ENCODE data around the gene AUTS2.

The AUTS2 gene

GRCh38 chr7:70589010-70589409 lies 990.7 kb downstream of the AUTS2 start:
- TF ChIP-seq CTCF (IDR thresholded peaks at IDR 0.05; ENCODE audit: low read length): no peak
- no peak for TF ChIP-seq EZH2 (IDR thresholded peaks at IDR 0.05; ENCODE audit: borderline replicate concordance, low read length)
- no peaks in the 10 kb centered on the region for H4K20me1 ChIP-seq (ENCODE audit: insufficient read depth, low read length)
- H3K9ac ChIP-seq (ENCODE audit: low read length): no peak overlapping the region
- H3F3A ChIP-seq (ENCODE audit: insufficient read depth, low read length): no peaks in the 10 kb centered on the region
- no peaks in the 10 kb centered on the region for H3K79me2 ChIP-seq (ENCODE audit: insufficient read depth, low read length)
- H3K9me2 ChIP-seq (ENCODE audit: low read depth, low read length): no peaks in the 10 kb centered on the region
- H3K9me3 ChIP-seq (ENCODE audit: low read length): no peaks in the 10 kb centered on the region
- H3K4me1 ChIP-seq (ENCODE audit: insufficient read depth, low read length, severe bottlenecking): no peaks in the 10 kb centered on the region
- no peak overlapping the region for H3K4me2 ChIP-seq (ENCODE audit: low read length)
- H2AFZ ChIP-seq (ENCODE audit: low read length): no peak overlapping the region
- no peaks in the 10 kb centered on the region for H3K36me3 ChIP-seq (ENCODE audit: insufficient read depth, low read length)
- H3K27ac ChIP-seq (ENCODE audit: low read depth, low read length, poor library complexity, severe bottlenecking): no peak overlapping the region
- H3K4me3 ChIP-seq (ENCODE audit: low read depth, low read length, poor library complexity, severe bottlenecking): no peak overlapping the region
- H3K27me3 ChIP-seq (ENCODE audit: insufficient read depth, low read length): no peaks in the 10 kb centered on the region

GRCh38 chr7:70589590-70589989 lies 991.3 kb downstream of the AUTS2 start:
- no peaks in the 10 kb centered on the region for H4K20me1 ChIP-seq (ENCODE audit: insufficient read depth, low read length)
- no peaks in the 10 kb centered on the region for H3K9me3 ChIP-seq (ENCODE audit: low read length)
- H3K27me3 ChIP-seq (ENCODE audit: insufficient read depth, low read length): no peaks in the 10 kb centered on the region
- H3K9me2 ChIP-seq (ENCODE audit: low read depth, low read length): no peaks in the 10 kb centered on the region
- no peak overlapping the region for H3K9ac ChIP-seq (ENCODE audit: low read length)
- TF ChIP-seq EZH2 (IDR thresholded peaks at IDR 0.05; ENCODE audit: borderline replicate concordance, low read length): no peak
- no peak for TF ChIP-seq CTCF (IDR thresholded peaks at IDR 0.05; ENCODE audit: low read length)
- no peaks in the 10 kb centered on the region for H3K36me3 ChIP-seq (ENCODE audit: insufficient read depth, low read length)
- H3K79me2 ChIP-seq (ENCODE audit: insufficient read depth, low read length): no peaks in the 10 kb centered on the region
- H3F3A ChIP-seq (ENCODE audit: insufficient read depth, low read length): no peaks in the 10 kb centered on the region
- no peak overlapping the region for H2AFZ ChIP-seq (ENCODE audit: low read length)
- H3K4me1 ChIP-seq (ENCODE audit: insufficient read depth, low read length, severe bottlenecking): no peaks in the 10 kb centered on the region
- H3K27ac ChIP-seq (ENCODE audit: low read depth, low read length, poor library complexity, severe bottlenecking): no peak overlapping the region
- no peak overlapping the region for H3K4me3 ChIP-seq (ENCODE audit: low read depth, low read length, poor library complexity, severe bottlenecking)
- H3K4me2 ChIP-seq (ENCODE audit: low read length): no peak overlapping the region

GRCh38 chr7:70590126-70590854 lies 992.0 kb downstream of the AUTS2 start:
- Histone ChIP-seq H3K4me3 (ENCODE audit: low read depth, low read length, poor library complexity, severe bottlenecking) (no peak overlapping the region), H3K9me2 (ENCODE audit: low read depth, low read length) (no peaks in the 10 kb centered on the region), H3K9me3 (ENCODE audit: low read length) (no peaks in the 10 kb centered on the region), H3K27ac (ENCODE audit: low read depth, low read length, poor library complexity, severe bottlenecking) (no peak overlapping the region), H2AFZ (ENCODE audit: low read length) (no peak overlapping the region), H3K9ac (ENCODE audit: low read length) (no peak overlapping the region), H4K20me1 (ENCODE audit: insufficient read depth, low read length) (no peaks in the 10 kb centered on the region), H3K36me3 (ENCODE audit: insufficient read depth, low read length) (no peaks in the 10 kb centered on the region), H3K27me3 (ENCODE audit: insufficient read depth, low read length) (no peaks in the 10 kb centered on the region), H3F3A (ENCODE audit: insufficient read depth, low read length) (no peaks in the 10 kb centered on the region), H3K79me2 (ENCODE audit: insufficient read depth, low read length) (no peaks in the 10 kb centered on the region), H3K4me1 (ENCODE audit: insufficient read depth, low read length, severe bottlenecking) (peaks cover 4% of the 10 kb centered on the region), H3K4me2 (ENCODE audit: low read length) (no peak overlapping the region)
- TF ChIP-seq EZH2 (IDR thresholded peaks at IDR 0.05; ENCODE audit: borderline replicate concordance, low read length) (no peak), CTCF (IDR thresholded peaks at IDR 0.05; ENCODE audit: low read length) (no peak)

All from OCI-LY1 (cell line).